ENCODE data around the gene PLEKHA6. TPM values are rescaled to one million over a fixed set of nuclear protein-coding genes. Genes with fewer than 3 reads are reported as not detected.

PLEKHA6 gene
- total and polyA plus RNA-seq, 2 donors (not counting 1 experiment from before 2014, with no cell fraction given): 0.31 to 0.47 TPM

GRCh38 chr1:204264805-204265204 is 94.9 kb downstream of the PLEKHA6 start:
- no peaks in the 10 kb centered on the region for H3K4me1 ChIP-seq (ENCODE audit: control insufficient read depth in 2 of 2, insufficient read depth in 2 of 2, low read length in 2 of 2)
- H3K27me3 ChIP-seq (replicated peaks in 1 of 4; ENCODE audit: control extremely low read depth in 1 of 4, control insufficient read depth in 3 of 4, insufficient read depth in 4 of 4, low read length in 3 of 4): peaks cover 0 to 7% (median 0%) of the 10 kb centered on the region in 4 experiments
- DNase-seq: no peak
- Mint-ChIP-seq H3K4me3 (no peak overlapping the region), H3K9me3 (ENCODE audit: insufficient read depth) (no peaks in the 10 kb centered on the region), H3K27ac (no peak overlapping the region), H3K27me3 (peaks cover 26% of the 10 kb centered on the region), H3K4me1 (no peaks in the 10 kb centered on the region)
- no peaks in the 10 kb centered on the region for H4K20me1 ChIP-seq (ENCODE audit: control insufficient read depth, insufficient read depth, low read length, poor library complexity, severe bottlenecking)
- H3K9me3 ChIP-seq (ENCODE audit: control extremely low read depth in 1 of 3, control insufficient read depth in 2 of 3, insufficient read depth in 1 of 3, low read length in 2 of 3): no peaks in the 10 kb centered on the region
- TF ChIP-seq, protein P1, sequence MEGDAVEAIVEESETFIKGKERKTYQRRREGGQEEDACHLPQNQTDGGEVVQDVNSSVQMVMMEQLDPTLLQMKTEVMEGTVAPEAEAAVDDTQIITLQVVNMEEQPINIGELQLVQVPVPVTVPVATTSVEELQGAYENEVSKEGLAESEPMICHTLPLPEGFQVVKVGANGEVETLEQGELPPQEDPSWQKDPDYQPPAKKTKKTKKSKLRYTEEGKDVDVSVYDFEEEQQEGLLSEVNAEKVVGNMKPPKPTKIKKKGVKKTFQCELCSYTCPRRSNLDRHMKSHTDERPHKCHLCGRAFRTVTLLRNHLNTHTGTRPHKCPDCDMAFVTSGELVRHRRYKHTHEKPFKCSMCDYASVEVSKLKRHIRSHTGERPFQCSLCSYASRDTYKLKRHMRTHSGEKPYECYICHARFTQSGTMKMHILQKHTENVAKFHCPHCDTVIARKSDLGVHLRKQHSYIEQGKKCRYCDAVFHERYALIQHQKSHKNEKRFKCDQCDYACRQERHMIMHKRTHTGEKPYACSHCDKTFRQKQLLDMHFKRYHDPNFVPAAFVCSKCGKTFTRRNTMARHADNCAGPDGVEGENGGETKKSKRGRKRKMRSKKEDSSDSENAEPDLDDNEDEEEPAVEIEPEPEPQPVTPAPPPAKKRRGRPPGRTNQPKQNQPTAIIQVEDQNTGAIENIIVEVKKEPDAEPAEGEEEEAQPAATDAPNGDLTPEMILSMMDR (IDR thresholded peaks at IDR 0.05): no peak
- no peak for TF ChIP-seq EZH2 (IDR thresholded peaks at IDR 0.05; ENCODE audit: borderline replicate concordance, insufficient read depth, low read depth, low read length, poor library complexity, severe bottlenecking)
- no peak overlapping the region for H3K9ac ChIP-seq (ENCODE audit: low read length)
- no peak overlapping the region for H2AFZ ChIP-seq (ENCODE audit: insufficient read depth, low read depth, low read length, poor library complexity, severe bottlenecking)
- no peak for ATAC-seq (ENCODE audit: low read depth)
- H3K27ac ChIP-seq (ENCODE audit: low read length in 2 of 2): no peak overlapping the region
- H3K4me2 ChIP-seq (replicated peaks; ENCODE audit: low read depth, low read length, poor library complexity, severe bottlenecking): no peak overlapping the region
- no peaks in the 10 kb centered on the region for H3K79me2 ChIP-seq (ENCODE audit: control insufficient read depth, insufficient read depth, low read length)
- H3K4me3 ChIP-seq (ENCODE audit: control extremely low read depth in 1 of 5, extremely low read depth in 1 of 5, insufficient read depth in 1 of 5, low read depth in 2 of 5, low read length in 4 of 5): no peak overlapping the region
- WGBS (ENCODE audit: insufficient coverage): no CpG with 5 or more reads among the region's 8 CpGs
- CTCF ChIA-PET: interaction anchor here (0.9 to 1.3 kb wide), 2 partner anchors 10 to 14 kb away, joined by 3 read pairs; no protein-coding TSS in a partner anchor
- intact Hi-C loops (cut with micrococcal nuclease): no loop called here
- POLR2A ChIA-PET: no interaction called here
- no peaks in the 10 kb centered on the region for H3K36me3 ChIP-seq (replicated peaks in 1 of 2; ENCODE audit: control extremely low read depth in 1 of 2, control insufficient read depth in 1 of 2, extremely low read depth in 1 of 2, insufficient read depth in 2 of 2, low read length in 1 of 2)

GRCh38 chr1:204263254-204263910 is 96.3 kb downstream of the PLEKHA6 start:
- no peak overlapping the region for H3K27ac ChIP-seq (ENCODE audit: low read length in 2 of 2)
- Mint-ChIP-seq H3K9me3 (ENCODE audit: insufficient read depth) (no peaks in the 10 kb centered on the region), H3K4me3 (no peak overlapping the region), H3K27me3 (peaks cover 20% of the 10 kb centered on the region), H3K4me1 (no peaks in the 10 kb centered on the region), H3K27ac (no peak overlapping the region)
- no peak overlapping the region for H3K4me2 ChIP-seq (replicated peaks; ENCODE audit: low read depth, low read length, poor library complexity, severe bottlenecking)
- TF ChIP-seq, protein P1 (IDR thresholded peaks at IDR 0.05): no peak
- no peak for TF ChIP-seq EZH2 (IDR thresholded peaks at IDR 0.05; ENCODE audit: borderline replicate concordance, insufficient read depth, low read depth, low read length, poor library complexity, severe bottlenecking)
- ChIA-PET POLR2A (no interaction called here), CTCF (interaction anchor here (1.5 kb wide), 1 partner anchor 100 kb away, joined by 6 read pairs; no protein-coding TSS in a partner anchor)
- ATAC-seq (ENCODE audit: low read depth) (no peak), DNase-seq (no peak)
- no peaks in the 10 kb centered on the region for H3K4me1 ChIP-seq (ENCODE audit: control insufficient read depth in 2 of 2, insufficient read depth in 2 of 2, low read length in 2 of 2)
- H2AFZ ChIP-seq (ENCODE audit: insufficient read depth, low read depth, low read length, poor library complexity, severe bottlenecking): no peak overlapping the region
- WGBS (ENCODE audit: insufficient coverage): 87% methylated on average over 12 of the region's 13 CpGs
- H3K9me3 ChIP-seq (ENCODE audit: control extremely low read depth in 1 of 3, control insufficient read depth in 2 of 3, insufficient read depth in 1 of 3, low read length in 2 of 3): no peaks in the 10 kb centered on the region
- intact Hi-C loops (cut with micrococcal nuclease): no loop called here
- H3K9ac ChIP-seq (ENCODE audit: low read length): no peak overlapping the region
- no peak overlapping the region for H3K4me3 ChIP-seq (ENCODE audit: control extremely low read depth in 1 of 5, extremely low read depth in 1 of 5, insufficient read depth in 1 of 5, low read depth in 2 of 5, low read length in 4 of 5)
- H4K20me1 ChIP-seq (ENCODE audit: control insufficient read depth, insufficient read depth, low read length, poor library complexity, severe bottlenecking): no peaks in the 10 kb centered on the region
- no peaks in the 10 kb centered on the region for H3K36me3 ChIP-seq (replicated peaks in 1 of 2; ENCODE audit: control extremely low read depth in 1 of 2, control insufficient read depth in 1 of 2, extremely low read depth in 1 of 2, insufficient read depth in 2 of 2, low read length in 1 of 2)
- no peaks in the 10 kb centered on the region for H3K79me2 ChIP-seq (ENCODE audit: control insufficient read depth, insufficient read depth, low read length)
- H3K27me3 ChIP-seq (replicated peaks in 1 of 4; ENCODE audit: control extremely low read depth in 1 of 4, control insufficient read depth in 3 of 4, insufficient read depth in 4 of 4, low read length in 3 of 4): no peaks in the 10 kb centered on the region
